Astrocyte of the spinal cord (primary cell): Measurements from ENCODE around the gene RASA4.
"Not testable (repeated sequence)": the region's sequence is repeated elsewhere in the genome, so short reads cannot be mapped to it uniquely, and the experiment has no call there.

Experiments
- DNase-seq: peaks from one replicate; pipeline ENCODE4 v3.0.0; 2011; ENCODE audit warnings: low read depth, low spot score
- H3K4me3 ChIP-seq: 2 replicates; pipeline ENCODE4 v1.5.1; 2011; ENCODE audit warnings: low read depth, mild to moderate bottlenecking, low read length, moderate library complexity
- in situ Hi-C: cut with HindIII; loops from 2 replicates; pipeline ENCODE4 v1.10.0; 2017; ENCODE audit warnings: low sequenced_read_pairs

Gene RASA4

GRCh38 chr7:102527822-102528793 is 88.4 kb downstream of the RASA4 start:
- in situ Hi-C loops, DNase-seq: not testable (repeated sequence)

GRCh38 chr7:102527182-102527581 is 89.4 kb downstream of the RASA4 start:
- in situ Hi-C loops, H3K4me3 ChIP-seq, DNase-seq: not testable (repeated sequence)

More at GRCh38 chr7:102527822-102528793, 88.4 kb downstream of the RASA4 start:
- not testable (repeated sequence) for H3K4me3 ChIP-seq

GRCh38 chr7:102524803-102525202 is 91.8 kb downstream of the RASA4 start:
- DNase-seq, in situ Hi-C loops, H3K4me3 ChIP-seq: not testable (repeated sequence)
